Measurements from ENCODE around the gene CSNK2B. TPM values are rescaled to one million over a fixed set of nuclear protein-coding genes. Genes with fewer than 3 reads are reported as not detected.

The CSNK2B gene
- total and polyA plus RNA-seq, 9 of the 15 experiments (the other 6 are each of a cell fraction or from before 2014, with no cell fraction given) = 120 to 1,126 (median 529) TPM

GRCh38 chr6:31690231-31691077, 24.6 kb downstream of the CSNK2B start (continued):
- no peak for TF ChIP-seq BRF2 (IDR thresholded peaks at IDR 0.05; ENCODE audit: borderline replicate concordance, insufficient read depth, insufficient read length)
- peak in 1 of 2 experiments; percentile 48; a peak in 1 of 4 replicates for TF ChIP-seq ETV6 (IDR thresholded peaks at IDR 0.05; ENCODE audit: borderline replicate concordance in 1 of 2, low read depth in 2 of 2, low read length in 1 of 2)
- TF ChIP-seq ETV6 (CRISPR knock-in tag; IDR thresholded peaks at IDR 0.05; ENCODE audit: borderline replicate concordance) = 0 out of 2 replicates have a peak, but pooled peaks have one; percentile 34
- no peak for TF ChIP-seq KAT2B (IDR thresholded peaks at IDR 0.05; ENCODE audit: low read depth, low read length)
- TF ChIP-seq, protein P1, sequence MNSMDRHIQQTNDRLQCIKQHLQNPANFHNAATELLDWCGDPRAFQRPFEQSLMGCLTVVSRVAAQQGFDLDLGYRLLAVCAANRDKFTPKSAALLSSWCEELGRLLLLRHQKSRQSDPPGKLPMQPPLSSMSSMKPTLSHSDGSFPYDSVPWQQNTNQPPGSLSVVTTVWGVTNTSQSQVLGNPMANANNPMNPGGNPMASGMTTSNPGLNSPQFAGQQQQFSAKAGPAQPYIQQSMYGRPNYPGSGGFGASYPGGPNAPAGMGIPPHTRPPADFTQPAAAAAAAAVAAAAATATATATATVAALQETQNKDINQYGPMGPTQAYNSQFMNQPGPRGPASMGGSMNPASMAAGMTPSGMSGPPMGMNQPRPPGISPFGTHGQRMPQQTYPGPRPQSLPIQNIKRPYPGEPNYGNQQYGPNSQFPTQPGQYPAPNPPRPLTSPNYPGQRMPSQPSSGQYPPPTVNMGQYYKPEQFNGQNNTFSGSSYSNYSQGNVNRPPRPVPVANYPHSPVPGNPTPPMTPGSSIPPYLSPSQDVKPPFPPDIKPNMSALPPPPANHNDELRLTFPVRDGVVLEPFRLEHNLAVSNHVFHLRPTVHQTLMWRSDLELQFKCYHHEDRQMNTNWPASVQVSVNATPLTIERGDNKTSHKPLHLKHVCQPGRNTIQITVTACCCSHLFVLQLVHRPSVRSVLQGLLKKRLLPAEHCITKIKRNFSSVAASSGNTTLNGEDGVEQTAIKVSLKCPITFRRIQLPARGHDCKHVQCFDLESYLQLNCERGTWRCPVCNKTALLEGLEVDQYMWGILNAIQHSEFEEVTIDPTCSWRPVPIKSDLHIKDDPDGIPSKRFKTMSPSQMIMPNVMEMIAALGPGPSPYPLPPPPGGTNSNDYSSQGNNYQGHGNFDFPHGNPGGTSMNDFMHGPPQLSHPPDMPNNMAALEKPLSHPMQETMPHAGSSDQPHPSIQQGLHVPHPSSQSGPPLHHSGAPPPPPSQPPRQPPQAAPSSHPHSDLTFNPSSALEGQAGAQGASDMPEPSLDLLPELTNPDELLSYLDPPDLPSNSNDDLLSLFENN (IDR thresholded peaks at IDR 0.05; ENCODE audit: low read depth in 2 of 2, low read length in 2 of 2) = peak in 1 of 2 experiments; percentile 1; a peak in 1 of 4 replicates
- TF ChIP-seq ZBTB33 (CRISPR knock-in tag; IDR thresholded peaks at IDR 0.05) = peak; percentile 87; the same call in 1 of the 2 replicates
- peak; percentile 84 for TF ChIP-seq TEAD4 (IDR thresholded peaks at IDR 0.05; ENCODE audit: low read length)
- TF ChIP-seq TEAD4 (CRISPR knock-in tag; IDR thresholded peaks at IDR 0.05; ENCODE audit: borderline replicate concordance) = no peak
- TF ChIP-seq RFX1 (IDR thresholded peaks at IDR 0.05) = no peak
- TF ChIP-seq OTX1 (CRISPR knock-in tag; IDR thresholded peaks at IDR 0.05) = peak; percentile 83
- no peak for TF ChIP-seq NELFE (IDR thresholded peaks at IDR 0.05; ENCODE audit: insufficient read depth, insufficient read length)
- TF ChIP-seq ZNF696 (CRISPR knock-in tag; conservative IDR thresholded peaks at IDR 0.05) = no peak
- peak; percentile 10 for TF ChIP-seq RNF2 (IDR thresholded peaks at IDR 0.05)
- TF ChIP-seq RBM15 (IDR thresholded peaks at IDR 0.05; ENCODE audit: insufficient read depth, low read length) = no peak
- TF ChIP-seq BRCA1 (IDR thresholded peaks at IDR 0.05) = no peak
- 0 out of 2 replicates have a peak, but pooled peaks have one; percentile 80 for TF ChIP-seq BRCA1 (CRISPR knock-in tag; IDR thresholded peaks at IDR 0.05)
- no peak for TF ChIP-seq RBM14 (IDR thresholded peaks at IDR 0.05; ENCODE audit: borderline replicate concordance, insufficient read depth, low read depth, low read length)
- TF ChIP-seq, protein P2, sequence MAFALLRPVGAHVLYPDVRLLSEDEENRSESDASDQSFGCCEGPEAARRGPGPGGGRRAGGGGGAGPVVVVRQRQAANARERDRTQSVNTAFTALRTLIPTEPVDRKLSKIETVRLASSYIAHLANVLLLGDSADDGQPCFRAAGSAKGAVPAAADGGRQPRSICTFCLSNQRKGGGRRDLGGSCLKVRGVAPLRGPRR (CRISPR knock-in tag; IDR thresholded peaks at IDR 0.05) = 0 out of 2 replicates have a peak, but pooled peaks have one; percentile 8
- no peak for TF ChIP-seq ATF1 (CRISPR knock-in tag; IDR thresholded peaks at IDR 0.05)
- TF ChIP-seq ATF1 (tag; IDR thresholded peaks at IDR 0.05) = peak; percentile 71
- peak; percentile 70 for TF ChIP-seq NFIC (IDR thresholded peaks at IDR 0.05)
- peak; percentile 89 for TF ChIP-seq ELF4 (CRISPR knock-in tag; IDR thresholded peaks at IDR 0.05)
